ENCODE data around the gene CRYBG1.
"Not testable (repeated sequence)": the region's sequence is repeated elsewhere in the genome, so short reads cannot be mapped to it uniquely, and the experiment has no call there.

Gene CRYBG1

DNA sequence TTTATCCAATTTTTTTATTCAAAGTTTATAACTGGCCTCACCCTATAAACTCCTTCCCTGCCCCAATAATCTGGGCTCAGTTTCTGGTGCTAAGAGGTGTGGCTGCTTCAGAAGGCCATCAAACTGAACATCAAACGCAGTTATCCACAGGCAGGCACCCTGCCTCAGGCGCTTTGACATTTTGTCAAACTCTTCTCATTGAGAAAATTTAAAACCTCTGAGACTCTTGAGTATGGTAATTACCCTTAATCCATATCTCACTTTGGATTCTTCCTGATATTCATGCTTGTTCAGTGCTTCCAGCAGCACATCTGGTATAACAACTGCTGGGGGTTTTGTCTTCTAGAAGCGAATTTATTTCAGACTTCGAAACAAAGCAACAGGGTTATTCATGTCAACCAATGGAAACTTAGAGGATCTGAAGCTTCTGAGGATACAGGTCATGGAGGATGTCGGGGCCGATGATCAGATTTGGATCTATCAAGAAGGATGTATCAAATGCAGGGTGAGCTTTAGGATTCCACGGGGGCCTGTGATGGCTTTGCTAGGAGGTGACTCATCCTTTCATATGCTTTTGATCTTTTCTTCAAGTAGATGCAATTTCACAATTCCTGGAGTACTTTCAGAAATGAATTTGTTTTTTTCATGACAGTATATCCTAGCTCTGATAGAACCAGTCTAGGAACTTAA, 200.6 kb downstream of the CRYBG1 start:
- DNase-seq, result peak; percentile 26

DNA sequence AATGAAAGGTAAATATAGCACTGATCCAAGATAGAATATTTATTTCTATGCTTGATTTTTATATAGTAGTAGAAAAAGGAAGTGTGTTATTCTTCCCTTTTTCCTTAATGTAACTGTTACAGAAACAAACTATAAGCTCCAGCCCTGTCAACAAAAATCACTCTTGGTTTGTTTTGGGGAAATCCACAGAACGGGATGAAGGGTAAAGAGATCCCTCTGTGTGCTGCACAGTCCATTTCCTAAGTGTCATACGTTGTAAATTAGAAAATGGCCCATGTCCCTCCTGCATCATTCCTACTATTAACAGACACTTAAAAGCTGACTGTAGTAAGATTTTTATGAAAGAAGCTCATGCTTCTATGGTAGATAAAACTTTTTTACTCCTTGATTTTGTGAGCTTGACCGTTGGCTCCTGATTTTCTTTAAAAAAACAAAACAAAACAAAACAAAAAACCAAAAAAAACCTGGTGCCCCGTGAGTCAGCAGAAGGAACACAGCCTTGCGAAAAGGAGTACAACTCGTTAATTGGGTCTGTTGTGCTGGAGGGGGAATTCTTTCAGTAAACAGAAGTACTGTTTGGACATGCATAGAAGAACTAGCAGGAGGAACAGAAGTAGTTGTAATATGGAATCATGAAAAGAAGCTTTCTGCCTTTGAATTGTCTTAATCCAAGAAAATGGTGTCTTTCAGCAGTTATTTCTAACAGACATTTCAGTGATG, 201.3 kb downstream of the CRYBG1 start:
- DNase-seq, result no peak

DNA sequence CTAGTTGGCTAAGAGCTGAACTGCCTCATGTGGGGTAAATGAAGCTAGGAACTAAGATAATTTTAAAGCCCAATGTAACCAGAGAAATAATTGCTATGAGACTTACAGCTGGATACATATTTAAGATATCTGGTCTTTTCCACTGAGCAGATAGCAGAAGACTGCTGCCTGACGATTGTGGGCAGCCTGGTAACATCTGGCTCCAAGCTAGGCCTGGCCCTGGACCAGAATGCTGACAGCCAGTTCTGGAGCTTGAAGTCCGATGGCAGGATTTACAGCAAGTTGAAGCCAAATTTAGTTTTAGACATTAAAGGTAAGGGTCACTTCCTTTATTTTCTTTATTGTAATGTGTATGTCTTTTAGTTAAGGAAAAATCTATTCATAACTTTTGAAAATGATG, 203.1 kb downstream of the CRYBG1 start:
- no peak for DNase-seq

DNA sequence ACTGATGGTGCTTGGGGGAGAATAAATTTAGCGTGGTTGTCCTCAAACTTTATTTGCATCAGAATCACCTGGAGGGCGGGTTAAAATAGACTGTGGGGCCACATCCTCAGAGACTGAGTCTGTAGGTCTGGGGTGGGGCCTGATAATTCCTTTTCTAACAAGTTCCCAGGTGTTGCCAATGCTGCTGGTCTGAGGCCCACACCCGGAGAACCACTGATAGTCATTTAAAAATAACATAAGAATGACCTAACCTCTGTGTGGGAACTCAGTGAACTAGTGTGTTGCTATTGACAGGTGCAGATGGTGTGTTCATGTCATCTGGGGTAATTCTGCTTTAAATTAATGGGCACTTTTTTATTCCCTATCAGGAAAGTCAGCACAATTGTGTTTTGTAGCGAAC, 204.0 kb downstream of the CRYBG1 start:
- no peak for DNase-seq

DNA sequence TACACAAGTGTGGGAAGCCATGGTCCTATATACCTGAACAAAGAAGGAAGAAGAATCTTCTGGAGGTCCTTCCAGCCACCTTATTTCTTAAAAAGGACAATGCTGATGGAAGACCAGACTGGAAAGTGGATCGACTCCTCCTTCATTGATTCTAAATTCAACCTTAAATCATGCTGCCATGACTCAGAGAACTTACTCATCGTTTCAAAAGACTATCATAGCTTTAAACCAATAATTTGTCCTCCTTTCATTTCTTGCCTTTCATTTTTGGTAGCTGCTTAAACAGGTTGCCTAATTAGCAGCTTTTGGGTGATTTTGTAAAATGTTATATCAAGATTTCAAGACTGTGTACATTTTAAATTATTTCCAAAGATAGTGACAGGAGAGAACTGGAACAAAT, 208.0 kb downstream of the CRYBG1 start:
- DNase-seq, result no peak

DNA sequence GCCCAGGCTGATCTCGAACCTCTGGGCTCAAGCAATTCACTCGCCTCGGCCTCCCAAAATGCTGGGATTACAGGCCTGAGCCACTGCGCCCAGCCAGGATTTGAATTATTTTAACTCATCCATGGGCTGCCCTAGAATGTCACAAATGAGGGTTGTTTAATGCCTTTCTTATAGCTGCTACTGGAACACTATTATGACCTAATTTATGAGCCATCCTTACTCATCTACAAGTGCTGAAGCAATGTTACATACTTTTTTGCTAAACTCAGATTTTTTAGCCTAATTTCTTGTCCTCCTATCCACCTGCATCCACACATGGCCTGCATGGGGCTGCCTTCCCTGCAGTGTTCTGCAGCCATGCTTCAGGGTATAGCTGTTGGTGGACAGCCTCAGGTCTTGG, 208.9 kb downstream of the CRYBG1 start:
- no peak for DNase-seq

DNA sequence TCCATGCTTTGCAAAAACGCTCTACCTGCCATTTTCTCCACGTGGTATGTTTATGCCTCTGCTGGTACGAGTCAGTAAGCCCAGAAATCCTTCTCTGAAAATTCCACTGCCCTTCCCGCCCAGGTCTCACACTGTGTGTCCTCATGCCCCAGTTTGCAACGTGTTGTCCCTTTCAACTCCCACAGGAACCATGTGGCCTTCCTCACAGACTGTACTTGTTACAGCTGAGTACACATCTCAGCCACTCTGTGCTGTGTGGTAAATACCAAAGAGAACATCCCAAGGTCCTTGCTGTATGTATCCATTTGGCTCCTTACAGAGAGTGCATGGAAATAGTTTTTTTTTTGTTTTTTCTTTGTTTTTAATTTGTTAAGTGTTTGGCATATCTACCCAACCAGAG, 211.9 kb downstream of the CRYBG1 start:
- DNase-seq, result no peak

DNA sequence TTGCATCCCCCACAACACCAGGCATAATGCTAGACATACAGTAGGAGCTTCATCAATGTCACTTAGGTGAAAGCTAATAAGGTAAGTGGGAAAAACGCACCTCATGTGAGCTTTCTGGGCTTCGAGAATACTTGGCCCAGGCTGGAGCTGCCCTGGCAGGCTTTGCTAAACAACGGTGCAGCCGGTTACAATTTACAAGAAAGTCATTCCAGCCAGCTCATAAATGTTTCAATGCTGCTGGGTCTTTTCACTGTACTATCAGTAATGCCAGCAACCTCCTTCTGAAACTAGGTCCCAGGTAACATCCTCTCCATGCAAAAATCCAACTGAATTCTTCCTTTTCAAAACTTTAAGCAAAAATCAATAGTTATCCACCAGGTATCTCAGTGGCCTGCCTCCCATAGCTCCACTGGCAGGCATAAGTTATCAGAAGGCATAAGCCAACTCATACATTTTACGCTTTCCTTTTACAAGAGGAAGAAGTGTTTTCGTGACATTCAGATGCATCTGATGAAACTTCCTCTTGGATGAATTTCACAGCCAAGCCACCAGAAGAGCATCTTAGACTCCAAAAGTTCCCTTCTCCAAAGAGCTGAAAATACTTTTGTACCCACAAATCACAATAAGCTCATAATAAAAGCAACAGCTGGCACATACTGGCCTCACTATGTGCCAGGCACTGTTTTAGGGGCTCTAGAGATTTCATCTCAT, 212.5 kb downstream of the CRYBG1 start:
- no peak for DNase-seq

DNA sequence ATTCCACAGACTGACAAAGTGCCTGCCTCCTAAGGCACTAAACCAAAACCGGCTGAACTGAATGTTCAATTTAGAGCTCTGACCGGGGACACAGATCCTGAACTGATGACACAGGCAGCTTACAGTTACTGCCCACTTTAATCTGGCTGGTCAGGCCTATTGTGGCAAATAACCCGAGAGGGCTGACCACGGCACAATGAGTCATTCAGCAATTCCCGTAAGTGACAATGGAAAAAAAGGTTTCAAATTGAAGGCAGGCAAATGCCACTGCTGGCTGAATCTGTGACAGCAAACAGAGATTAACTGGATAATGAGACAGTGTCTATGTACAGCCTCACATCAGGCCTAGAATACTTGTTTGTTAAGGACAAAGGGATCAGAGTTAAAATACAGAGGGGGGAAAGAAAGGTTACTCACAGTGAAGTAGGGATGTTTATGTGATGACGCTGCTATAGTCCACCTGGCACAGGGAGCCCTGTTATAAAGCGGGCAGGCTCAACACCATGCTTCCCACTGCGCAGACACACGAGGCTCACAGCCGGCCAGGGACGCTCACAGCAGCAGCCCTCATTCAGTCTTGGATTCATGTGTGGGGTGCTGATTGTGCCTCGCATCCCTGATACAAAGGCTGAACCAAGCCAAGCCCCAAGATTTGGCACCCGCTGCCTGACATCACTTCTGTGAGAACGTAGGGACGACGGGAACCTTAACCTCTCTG, 214.4 kb downstream of the CRYBG1 start:
- DNase-seq, result peak; percentile 21

DNA sequence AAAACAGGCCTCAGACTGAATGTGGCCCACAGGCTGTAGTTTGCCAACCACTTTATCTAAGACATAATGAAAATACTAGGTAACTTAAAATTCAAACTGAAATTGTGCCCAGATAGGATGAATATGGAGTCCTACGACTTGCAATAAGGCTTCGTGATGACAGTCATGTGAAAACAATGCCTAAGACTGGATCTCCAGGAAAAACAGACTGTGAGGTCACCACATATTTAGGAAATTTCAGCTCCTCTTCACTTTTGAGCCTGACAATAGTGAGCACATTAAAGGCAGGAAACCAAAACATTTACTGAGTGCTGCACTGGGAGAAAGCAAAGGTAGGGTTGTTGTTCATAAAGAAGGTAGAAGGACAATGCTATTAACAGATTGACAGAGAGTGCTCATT, 218.8 kb downstream of the CRYBG1 start:
- no peak for DNase-seq

DNA sequence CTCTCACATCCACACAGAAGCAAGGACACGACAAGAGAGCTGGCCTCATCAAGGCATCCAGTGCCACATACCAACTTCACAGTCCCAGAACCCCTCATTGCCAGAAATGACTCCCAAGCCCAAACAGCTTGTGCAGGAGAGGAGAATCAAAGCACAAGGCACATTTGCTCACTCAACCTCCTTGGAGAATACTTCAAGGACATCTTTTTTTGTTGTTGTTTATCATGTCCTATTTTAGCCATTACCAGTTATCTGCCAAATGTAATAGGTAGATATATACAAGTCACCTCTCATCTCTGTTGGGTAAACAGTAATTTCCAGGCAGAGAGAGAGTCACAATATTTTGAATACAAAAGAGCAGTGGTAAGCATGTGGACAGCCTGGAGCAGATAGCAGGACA, 221.0 kb downstream of the CRYBG1 start:
- no peak for DNase-seq

DNA sequence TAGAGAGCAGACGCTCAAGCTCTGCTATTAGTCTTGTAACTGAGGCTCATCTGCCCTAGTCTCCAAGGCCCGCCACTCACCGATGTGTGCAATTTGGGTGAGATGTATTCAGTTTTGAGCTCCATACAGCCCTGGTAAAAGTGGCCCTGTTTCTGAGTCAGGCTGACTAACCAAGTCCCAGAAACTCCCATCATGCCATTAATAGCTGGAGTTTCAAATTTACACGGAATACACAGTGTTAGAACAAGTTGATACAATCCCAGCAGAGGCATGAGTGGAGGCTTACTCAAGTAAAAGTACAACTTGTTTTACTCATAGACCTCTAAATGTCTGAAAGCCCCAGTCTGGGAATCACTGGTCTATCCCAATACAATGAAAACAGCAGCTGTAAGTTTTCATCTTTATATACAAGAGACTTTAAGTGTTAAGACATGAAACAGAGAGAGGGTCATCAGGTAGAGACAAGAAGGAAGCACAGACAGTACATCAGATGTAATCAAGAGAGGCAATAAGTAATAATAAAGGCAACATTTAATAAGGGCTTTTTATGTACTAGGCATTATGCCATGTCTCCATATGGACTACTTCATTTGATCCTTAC, 226.4 kb downstream of the CRYBG1 start:
- no peak for DNase-seq

DNA sequence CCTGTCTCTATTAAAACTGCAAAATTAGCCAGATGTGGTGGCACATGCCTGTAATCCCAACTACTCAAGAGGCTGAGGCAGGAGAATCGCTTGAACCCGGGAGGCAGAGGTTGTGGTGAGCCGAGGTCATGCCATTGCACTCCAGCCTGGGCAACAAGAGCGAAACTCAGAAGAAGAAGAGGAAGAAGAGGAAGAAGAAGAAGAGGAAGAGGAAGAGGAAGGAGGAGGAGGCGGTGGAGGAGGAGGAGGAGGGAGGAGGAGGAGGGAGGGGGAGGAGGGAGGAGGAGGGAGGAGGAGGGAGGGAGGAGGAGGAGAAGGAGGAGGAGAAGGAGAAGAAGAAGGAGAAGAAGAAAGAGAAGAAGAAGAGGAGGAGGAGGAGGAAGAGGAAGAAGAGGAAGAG, 228.4 kb downstream of the CRYBG1 start:
- DNase-seq, result not testable (repeated sequence)

DNA sequence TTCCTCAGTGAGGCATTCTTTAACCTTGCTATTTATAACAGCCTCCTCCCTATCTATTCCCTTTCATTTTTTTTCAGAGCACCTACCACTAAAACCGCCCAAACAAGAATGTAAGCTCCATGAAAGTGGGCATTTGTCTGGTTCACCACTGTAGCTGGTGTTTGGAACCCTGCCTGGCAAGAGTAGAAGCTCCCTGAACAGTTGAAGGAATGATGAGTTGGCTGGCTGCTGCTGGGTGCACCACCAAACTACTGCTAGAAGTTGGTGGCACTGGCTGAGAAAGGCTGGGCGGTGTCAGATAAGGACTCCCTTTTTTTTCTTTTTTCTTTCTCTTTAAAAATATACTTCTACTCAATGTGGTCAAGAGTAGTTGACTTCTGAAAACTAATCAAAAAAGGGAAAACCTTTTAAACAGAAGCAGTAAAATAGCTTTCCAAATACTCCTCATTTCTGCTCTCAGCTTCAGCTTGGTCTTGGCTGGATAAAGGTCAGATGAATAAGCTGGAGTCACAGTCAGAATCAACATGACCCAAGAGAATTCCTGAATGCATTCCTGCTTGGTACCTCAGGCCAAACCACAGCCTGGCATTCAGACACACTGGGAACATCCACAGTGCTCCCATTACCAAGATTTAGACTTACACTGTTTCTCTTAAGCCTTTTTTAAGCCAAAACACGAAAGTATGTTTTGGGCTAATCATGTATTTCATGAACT, 230.8 kb downstream of the CRYBG1 start:
- no peak for DNase-seq

DNA sequence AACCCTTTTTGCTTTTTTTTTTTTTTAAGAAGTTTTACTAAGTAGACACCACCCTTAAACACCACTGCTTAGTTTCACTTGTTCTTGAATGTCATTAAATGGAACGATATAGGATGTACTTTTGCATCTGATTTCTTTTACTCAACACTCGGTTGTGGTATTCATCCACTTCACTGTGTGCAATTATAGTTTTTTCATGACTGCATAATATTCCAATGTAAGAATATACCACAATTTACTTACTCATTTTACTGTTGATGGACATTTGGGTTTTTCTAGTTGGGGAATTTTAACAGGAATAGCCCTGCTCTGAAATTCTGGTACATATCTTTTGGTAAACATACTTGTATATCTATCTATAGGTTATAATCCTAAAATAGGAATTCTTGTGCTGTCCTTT, 238.9 kb downstream of the CRYBG1 start:
- DNase-seq, result no peak

DNA sequence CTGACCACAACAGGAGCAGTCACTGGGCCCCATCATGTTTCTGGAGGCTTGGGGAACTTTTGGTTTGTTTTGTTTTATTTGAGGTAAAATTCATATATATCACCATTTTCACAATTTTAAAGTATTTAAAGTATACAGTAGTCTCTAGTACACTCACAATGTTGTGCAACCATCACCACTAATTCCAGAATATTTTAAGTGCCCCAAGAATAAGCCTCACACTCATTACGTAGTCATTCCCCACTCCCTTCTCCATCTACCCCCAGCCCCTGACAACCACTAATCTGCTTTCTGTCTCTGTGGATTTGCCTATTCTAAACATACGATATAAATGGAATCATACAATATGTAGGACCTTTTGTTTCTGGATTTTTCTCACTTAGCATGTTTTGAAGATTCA, 239.8 kb downstream of the CRYBG1 start:
- DNase-seq, result no peak

DNA sequence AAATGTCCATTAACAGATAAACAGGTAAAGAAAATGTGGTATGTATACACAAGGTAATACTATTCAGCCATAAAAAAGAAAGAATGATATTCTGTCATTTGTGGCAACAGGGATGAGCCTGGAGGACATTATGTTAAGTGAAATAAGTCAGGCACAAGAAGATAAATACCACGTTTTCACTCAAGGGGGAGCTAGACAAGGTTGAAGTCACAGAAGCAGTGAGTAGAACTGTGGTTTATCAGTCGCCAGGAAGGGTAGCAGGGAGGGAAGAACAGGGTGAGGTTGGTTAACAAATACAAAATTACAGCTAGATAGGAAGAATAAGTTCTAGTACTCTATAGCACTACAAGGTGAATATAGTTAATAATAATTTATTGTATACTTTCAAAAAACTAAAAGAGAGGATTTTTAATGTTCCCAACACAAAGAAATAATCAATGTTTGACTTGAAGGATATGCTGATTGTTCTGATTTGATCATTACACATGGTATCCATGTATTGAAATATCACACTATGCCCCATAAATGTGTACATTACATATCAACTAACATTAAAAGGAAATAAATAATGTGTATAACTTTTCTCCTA, 247.7 kb downstream of the CRYBG1 start:
- peak; percentile 74 for DNase-seq

DNA sequence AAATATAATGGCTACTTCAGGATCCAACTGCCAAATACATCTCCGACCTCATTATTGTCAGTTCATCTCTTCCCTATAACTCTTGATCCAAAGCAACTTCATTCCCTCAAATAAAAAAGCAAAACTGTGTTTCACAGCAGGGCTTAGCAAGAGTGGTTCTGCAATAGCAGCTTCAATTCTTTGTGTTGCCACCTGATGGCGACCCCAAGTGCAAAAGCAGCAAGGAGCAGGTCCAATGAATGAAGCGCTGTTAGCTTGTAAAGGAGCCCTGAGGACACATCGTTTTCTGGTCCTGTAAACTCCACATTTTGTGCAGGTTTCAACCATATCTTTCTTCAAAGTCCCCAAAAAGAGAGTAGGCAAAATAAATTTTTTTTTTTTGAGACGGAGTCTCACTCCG, 249.2 kb downstream of the CRYBG1 start:
- DNase-seq, result peak; percentile 48

DNA sequence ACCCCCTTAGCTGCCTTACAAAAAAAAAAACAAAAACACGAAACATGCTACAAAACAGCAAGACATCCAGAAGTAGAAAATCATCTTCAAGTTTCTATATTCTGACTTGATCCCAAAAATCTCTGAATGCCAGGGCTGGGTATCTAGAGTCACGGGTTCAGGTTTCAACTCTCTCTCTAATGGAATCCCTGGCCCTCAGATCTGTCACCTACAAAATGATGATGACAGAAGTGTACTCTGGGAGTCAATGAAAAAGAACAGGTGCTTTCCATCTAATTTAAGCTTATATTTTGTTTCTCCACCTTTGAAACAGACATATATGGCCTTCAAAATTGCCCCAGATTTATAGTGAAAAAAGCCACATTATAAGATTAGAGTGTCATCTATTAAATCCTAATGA, 250.5 kb downstream of the CRYBG1 start:
- DNase-seq, result no peak

DNA sequence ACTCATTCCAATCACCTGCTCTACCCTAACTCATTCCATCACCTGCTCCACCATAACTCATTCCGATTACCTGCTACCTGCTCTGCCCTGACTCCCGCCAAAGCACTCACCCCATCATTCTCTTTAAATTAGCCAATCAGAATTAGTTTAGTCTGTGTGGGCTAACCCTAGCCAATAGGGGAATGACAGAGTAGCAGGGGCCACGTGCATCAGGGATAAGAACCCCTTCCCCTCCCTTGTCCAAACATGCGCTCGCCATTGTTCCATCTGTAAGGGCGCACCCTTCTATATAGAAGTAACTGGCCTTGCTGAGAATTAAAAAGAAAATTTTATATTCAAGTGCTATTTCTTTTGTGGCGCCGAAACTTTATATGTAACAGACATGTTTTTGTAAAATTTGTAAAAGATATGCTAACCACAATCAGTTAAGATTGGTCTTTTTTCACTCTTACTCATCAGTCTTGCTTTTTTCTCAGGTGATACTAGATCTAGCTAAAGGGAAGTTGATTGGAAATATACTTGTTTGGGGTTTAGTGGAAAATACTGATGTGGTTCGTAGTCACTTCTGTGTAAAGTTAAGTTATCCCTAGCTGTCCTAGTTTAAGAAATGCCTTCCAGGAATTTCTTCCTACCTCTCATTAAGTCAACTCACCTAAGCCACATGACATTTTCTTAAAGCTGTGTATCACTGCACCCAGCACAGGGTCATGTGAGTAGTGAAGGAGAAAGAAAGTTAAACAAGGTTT, 252.3 kb downstream of the CRYBG1 start:
- DNase-seq, result peak; percentile 63

DNA sequence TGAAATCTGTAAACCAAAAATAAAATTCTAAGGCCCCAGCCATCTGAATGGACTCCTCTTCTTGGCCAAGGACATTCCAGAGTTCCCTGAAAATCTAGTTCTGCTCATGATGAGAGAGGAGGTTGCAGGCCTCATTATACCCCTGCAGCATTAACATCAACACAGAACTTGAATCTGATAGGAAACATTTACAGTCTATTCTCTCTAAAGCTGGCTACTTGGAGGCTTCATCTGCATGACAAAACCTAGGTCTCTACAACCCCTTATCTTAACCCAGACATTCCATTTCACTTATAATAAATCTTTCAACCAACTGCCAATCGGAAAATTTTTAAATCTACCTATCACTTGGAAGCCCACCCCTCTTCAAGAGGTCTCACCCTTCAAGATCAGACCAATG, 253.1 kb downstream of the CRYBG1 start:
- no peak for DNase-seq
